T-helper 9 cell (primary cell): ENCODE measurements around the gene HOXA10.

Experiments
- DNase-seq: peaks from one replicate; pipeline ENCODE4 v3.0.0-alpha.2; 2020
- total RNA-seq, 2 donors: gene quantifications; one replicate each; lab custom pipeline; 2026; lab: John Stamatoyannopoulos, UW

The HOXA10 gene
- 0 to 0.07 reads per million in 2 donors for total RNA-seq

DNA sequence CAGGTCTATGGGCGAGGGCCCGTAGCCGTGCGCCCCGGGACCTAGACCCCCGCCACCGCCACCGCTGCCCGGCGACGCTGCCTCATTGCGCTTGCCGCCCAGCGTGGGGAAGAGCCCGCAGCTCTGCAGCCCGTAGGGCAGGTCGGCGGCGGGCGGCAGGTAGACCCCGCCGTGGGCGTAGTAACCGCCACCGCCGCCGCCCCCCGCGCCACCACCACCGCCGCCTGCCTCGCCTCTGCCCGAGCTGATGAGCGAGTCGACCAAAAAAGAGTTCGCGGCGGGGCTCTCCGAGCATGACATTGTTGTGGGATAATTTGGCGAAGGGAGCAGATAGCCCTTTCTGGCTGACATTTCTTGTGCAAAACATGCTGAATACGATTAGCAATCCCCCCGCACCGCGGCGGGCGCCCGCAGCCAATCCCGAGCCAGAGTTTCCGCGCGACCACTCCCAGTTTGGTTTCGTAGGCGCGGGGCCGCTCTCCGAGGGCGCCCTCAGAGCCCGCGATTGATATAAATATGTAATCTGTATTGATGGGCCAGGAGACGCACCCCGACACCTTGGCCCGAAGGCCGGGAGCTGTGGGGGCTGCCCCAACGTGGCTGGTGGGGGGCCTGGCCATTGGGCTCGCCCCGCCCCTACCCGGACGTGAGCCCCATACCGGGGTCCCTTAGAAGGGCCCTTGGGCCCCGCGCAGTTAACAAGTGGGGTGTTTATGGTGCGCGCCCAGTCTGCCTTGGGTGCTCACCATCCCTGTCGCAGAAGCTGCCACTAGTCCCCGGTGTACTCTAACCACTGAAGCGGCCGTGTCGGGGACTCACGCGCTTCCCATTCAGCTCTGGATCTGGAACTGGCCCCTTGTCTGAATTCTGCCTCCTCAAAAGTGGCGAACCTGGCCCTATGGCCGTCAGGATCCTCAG is at the start of gene HOXA10:
Gene HOXA10 (minus strand): TSS at position 365 of the 918 bp plus-strand sequence. CDS start 14 bp downstream, at position 351.
- no peak for DNase-seq

DNA sequence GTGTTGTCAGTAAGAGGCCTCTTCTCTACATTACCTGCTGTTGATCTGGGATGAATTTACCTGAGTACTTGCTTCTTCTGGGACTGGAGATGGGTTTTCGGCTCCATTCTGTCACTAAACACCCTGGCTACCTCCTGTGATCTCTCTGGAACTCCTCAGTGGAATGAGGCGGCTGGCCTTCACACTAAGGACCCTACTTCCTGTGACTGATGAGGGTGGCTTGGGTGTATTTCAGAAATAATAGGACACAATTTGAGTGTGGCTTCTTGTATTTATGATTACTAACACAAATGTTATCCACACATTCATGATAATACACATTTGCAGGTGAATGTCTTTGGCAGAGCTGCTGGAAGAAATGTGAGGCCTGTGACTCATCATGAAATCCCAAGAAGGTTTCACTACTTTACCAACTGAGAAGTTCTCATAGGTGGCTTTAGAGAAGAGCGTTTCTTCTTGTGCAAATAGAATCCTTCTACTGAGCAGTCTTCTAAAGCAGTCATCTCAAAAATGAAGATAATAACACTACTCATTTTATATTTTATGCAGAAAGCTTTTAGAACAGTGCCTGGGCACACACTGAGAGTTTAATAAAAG is 47.2 kb upstream of the HOXA10 start:
- DNase-seq = no peak

GRCh38 chr7:27220440-27220955 is 46.4 kb upstream of the HOXA10 start:
- no peak for DNase-seq

DNA sequence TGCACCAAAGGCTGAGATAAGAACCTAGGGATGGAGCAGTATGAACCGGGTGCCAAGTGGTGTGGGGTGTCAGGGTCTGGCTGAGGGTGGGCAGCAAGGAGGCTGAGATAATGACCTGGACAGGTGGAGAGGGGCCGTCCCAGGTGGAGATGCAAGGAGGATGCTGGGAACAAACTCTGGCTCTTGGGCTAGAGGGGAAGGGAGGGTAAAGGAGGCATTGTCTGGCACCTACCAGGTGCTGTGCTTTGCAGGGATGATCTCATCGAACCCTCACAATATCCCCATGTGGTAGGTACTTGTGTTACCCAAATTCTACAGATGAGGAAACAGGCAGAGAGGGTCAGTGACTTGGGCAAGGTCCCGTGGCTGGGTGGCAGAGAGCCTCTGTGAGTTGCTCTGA is 45.7 kb upstream of the HOXA10 start:
- DNase-seq = no peak

DNA sequence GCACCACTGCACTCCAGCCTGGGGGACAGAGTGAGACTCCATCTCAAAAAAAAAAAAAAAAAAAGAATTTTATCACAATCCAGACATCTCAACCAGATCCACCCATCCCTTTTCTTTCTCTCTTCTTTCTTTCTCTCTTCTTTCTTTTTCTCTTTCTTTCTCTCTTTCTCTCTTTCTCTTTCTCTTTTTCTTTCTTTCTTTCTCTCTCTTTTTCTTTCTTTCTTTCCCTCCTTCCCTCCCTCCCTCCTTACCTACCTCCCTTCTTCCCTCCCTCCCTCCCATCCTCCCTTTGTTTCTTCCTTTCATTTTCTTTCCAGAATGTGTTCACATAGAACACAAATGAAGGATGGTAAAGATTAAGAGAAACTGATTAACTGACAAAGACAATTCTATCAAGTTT is 43.8 kb upstream of the HOXA10 start:
- DNase-seq = no peak

DNA sequence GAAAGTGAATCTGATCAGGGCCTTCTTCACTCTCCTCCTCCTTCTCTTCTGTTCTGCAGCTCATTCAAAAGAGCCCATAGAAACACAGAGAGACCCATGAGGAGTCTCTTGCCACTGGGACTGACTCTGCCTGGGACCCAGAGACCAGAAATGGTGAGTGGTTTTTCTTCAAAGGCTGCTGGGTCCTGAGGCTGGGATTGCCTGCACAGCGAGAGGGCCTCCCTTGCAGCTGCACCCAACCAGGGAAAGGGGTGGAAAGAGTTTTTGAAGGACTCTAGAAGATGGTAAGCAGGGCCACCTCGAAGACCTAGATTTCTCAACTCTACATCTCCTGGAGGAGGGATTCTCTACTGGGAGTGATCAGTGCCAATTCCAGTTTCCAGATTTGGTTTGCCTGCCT is 41.2 kb upstream of the HOXA10 start:
- DNase-seq = no peak

DNA sequence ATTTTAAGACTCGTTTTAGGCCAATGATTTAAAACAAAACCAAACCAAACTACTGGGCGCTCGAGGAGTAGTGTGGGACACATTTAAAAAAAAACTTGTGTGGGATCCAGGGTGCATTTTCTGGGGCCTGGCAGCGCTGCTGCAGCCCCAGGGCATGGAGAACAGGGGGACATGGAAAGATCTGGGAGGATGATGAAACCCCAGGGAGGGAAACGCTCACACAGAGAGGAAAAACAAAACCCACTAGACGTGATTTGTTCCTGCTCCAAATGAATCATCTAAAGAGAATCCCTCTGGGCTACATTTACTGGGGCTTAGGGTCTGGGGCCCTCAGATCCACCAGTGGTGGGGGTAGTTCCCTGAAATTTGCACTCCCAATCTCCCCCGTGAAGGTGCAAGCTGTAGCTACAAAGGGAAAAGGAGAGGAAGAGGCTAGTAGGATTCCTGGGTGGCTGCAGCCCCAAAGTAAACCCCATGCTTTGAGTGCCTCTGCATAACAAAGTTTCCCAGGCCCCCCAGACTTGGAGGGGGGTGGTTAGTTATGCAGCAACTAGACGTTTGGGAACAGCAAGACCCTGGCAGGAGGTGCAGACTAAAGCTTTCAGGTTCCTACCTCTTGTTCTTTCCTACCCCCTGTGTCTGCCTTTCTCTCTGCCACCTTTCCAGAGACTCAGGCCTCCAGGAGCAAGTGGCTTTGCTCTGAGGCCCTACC is 40.3 kb upstream of the HOXA10 start:
- DNase-seq = no peak

DNA sequence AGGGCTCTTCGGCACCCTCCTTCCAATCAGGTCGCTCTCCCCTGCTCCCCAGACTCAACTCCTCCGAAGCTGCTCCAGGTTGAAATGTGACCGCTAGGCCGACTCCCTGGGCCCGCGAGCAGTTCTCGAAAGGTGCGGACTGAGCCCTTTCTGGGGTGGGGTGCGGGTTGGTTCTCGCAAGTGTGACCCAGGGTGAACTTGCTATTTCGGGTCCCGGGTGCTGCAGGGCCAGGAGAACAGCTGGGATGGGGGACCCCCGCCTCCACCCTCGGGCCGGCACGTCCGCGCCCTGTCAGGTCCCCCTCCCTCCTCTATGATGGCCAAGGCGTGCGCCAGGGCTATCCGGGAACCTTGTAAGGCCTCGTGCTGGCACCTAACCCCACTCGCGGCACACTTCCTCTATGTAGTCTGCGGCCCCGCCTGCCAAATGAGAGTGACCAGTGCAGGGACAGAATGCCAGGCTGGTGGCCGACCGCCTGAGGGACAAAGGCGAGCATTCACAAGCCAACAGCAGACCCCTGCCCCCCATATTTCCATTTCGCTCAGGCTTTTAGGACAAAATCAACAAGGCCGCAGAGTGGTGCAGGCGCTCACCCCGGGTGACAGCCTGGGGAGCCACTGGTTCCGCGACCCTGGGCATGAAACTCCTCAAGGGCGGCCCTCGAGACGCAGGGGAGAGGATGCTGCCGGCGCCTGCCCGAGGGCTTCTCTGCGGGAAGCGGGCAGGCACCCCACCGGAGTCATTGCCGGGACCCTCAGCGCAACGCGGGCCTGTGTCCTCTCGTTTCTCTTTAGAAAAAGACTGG is 39.5 kb upstream of the HOXA10 start:
- no peak for DNase-seq

DNA sequence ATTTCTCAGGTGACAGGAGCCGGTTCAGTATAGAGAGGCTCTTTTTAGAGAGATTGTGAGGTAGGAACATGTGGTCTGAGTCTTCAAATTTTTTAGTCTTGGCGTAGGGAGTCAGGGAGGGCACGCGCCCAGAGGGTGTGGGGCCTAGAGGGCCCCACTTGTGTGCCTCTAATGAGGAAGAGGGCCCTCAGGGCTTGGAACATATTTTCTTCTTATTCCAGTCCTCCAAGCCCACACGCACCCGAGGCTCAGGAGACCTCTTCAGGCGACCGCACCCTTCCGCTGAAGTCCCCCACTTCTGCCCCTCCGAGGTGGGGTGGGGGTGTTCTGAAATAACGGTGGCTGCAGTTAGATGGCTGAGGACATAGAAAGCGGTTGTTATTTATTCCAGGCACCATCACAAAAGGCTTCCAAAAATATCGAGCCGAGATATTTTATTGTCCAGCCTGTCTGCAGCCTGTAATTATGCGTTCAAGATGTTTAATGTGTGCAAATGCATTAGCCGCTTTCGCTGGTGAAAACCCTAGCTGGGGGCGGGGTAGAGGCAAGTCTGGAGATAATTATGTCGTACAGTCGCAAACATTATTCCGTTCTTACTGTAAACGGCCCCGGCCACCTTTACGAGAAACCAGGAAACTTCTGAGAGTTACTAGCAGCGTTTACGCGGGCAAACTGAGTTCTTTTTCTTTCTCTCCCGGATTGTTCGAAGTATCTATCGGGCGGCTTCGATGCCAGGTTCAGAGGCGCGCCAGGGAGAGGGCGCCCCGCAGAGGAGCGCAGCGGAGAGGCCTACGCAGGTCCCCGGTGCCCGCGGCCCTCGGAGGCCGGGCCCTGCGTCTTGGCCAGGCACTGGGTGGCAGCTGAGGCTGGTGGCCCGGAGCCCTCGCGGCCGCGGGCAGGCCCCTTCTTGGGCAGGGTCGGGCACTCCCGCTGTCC is 38.6 kb upstream of the HOXA10 start:
- DNase-seq = no peak

DNA sequence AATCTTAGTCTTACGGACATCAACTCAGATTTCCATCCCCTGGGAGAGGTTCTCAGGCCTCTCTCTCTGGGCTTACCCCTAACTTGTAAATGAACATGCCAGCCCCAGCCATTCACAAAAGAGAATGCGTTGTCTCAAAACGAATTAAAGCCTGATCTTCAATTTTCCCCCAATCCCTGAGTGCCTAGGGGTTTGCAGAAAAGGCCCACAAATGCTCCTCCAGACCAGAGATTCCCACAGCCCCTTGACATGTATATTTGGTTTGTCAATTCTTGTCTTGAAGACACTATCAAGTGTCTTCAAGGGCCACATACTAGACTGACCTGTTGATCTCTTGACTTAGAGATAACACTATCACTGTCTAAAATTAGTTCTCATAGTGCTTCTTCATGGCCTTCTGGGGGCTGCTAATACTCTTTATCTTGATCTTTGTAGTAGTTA is 37.7 kb upstream of the HOXA10 start:
- no peak for DNase-seq

- DNase-seq = no peak
Measured at GRCh38 chr7:27211084-27211446, 36.9 kb upstream of the HOXA10 start.

- no peak for DNase-seq
Measured at GRCh38 chr7:27210441-27211083, 36.4 kb upstream of the HOXA10 start.

- DNase-seq = no peak
Measured at GRCh38 chr7:27209933-27210440, 35.9 kb upstream of the HOXA10 start.

GRCh38 chr7:27208998-27209397 is 34.9 kb upstream of the HOXA10 start:
- DNase-seq = no peak

DNA sequence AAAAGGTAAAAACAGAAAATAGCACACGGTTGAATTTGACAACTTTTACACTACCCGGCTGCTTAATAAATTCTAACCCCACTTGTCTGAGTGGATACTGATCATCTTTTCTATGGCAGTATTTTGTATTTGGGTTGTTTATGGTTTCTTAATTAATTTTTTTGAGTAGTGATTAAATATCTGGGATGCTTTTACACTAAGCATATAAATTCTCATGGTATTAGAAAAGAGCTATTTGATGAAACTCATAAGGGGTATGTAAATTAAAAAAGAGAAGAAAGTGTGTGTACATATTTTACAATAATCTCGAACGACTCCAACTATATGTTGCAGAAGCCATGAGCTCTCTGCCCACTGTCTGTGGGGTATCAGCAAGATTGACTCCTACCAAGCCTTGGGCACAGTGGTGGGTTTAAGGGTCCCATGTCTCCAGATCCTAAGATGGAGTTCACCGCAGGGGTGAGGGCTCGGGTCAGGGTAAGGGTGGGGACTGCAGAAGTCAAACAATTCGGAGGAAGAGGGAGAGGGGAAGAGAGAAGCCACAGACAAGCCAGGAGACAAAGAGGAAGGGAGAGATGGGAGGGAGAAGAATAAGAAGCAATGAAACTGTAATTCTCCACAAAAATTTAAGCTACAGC is 33.3 kb upstream of the HOXA10 start:
- DNase-seq = no peak

DNA sequence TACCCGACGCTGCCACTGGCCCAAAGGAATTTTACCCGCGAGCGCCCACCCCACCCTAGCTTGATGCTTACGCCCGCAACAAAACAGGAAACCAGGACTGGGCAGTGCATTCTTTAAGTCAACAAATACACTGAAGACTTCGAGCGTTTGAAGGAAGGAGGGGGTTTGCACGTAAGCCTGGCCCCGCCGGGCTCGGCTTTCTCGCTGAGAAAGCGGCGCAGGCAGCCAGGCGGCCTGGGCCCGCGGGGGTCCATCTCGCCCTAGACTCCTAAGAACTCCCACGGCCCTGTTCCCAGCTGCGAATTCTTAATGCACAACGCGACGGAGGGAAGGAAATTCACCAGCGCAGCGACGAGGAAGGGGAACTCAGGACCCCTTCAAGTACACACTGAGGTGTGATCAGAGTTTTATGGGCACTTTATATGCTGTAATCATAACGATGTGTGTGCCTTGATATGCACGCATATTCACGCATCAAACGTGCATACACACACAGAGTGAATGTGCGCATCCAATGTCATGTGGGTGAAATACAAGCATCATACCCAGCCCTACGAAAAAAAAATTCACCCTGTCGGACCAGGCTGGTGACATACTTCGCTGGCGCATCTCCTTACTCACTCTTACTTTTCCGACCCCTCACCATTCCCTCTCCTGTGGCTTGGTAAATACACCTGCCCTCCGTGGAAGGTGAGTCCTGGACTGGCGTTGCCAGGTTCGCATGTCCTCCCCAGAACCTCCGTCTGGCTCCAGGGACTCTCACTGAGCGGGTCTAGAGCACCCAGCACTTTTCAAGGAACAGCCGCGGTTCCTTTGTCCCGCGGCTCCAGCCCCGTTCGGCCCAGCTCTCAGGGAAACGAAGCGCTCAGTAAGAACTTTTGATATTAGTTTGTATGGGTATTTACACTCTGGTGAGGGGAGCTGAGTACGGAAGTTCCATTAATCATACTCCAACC is 31.5 kb upstream of the HOXA10 start:
- DNase-seq = no peak

GRCh38 chr7:27204851-27205322 is 30.8 kb upstream of the HOXA10 start:
- DNase-seq = no peak

DNA sequence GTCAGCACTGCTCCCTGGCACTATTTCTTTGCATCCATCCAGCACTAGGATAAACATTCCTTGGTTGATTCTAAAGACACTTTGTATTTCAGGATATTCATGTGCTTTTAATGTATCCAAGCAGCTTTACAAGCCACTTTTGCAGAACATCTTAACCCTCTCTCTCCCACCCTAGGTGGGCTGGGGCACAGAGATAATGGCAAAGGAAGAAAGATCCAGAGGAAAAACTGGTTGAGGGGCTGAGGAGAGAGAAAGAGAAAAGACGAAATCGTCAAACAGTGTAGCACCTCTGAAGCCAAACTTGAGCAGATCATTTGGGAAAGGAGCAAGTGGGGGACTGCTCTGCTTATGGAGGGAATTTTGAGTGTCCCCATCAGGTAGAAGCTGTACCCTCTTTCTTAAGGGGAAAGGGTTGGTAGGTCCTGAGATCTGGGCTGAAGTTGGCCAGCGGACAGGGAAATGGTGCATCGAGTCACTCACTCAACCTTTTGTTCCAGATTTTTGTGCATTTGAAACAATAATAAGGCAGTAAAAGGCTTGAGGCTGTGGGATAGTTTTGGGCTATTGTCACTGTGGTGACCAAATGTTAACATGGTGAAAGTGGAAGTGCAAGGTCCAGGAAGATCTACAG is 30.0 kb upstream of the HOXA10 start:
- DNase-seq = no peak
